ENCODE results near the gene PDE3B.

Gene PDE3B

DNA sequence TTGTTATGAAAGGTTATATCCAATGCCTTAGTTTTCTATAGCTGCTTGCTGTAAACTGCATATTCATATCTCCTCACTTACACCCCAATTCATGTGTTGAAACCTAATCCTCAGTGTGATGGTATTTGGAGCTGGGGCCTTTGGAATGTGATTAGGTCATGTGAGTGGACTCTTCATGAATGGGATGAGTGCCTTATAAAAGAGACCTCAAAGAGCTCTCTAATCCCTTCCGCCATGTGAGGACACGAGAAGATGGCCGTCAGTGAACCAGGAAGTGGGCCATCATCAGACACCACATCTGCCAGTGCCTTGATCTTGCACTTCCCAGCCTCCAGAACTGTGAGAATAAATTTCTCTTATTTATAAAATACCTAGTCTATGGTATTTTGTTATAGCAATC is 169.2 kb downstream of the PDE3B start:
- no peak for DNase-seq (ENCODE audit: low read depth in 2 of 2)
- H3K4me3 ChIP-seq (replicated peaks in 1 of 2; ENCODE audit: low read depth in 2 of 2, low read length in 2 of 2): no peak overlapping the region
- TF ChIP-seq, protein P1, sequence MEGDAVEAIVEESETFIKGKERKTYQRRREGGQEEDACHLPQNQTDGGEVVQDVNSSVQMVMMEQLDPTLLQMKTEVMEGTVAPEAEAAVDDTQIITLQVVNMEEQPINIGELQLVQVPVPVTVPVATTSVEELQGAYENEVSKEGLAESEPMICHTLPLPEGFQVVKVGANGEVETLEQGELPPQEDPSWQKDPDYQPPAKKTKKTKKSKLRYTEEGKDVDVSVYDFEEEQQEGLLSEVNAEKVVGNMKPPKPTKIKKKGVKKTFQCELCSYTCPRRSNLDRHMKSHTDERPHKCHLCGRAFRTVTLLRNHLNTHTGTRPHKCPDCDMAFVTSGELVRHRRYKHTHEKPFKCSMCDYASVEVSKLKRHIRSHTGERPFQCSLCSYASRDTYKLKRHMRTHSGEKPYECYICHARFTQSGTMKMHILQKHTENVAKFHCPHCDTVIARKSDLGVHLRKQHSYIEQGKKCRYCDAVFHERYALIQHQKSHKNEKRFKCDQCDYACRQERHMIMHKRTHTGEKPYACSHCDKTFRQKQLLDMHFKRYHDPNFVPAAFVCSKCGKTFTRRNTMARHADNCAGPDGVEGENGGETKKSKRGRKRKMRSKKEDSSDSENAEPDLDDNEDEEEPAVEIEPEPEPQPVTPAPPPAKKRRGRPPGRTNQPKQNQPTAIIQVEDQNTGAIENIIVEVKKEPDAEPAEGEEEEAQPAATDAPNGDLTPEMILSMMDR (IDR thresholded peaks at IDR 0.05; ENCODE audit: low read depth, low read length): no peak

DNA sequence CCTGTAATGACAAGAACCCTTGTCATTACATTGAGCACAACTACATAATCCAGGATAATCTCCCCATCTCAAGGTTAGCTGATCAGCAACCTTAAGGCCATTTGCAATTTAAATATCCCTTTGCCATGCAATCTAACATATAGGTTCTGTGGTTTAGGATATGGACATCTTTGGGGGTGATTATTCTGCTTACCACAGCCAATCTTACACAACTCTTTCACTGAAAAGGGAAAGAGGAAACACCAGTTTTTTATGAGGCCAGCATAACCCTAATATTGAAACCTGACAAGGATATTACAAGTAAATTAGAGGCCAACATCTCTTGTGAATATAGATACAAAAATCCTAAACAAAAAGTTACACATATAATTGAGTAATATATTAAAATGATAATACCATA is 169.9 kb downstream of the PDE3B start:
- no peak overlapping the region for H3K4me3 ChIP-seq (replicated peaks in 1 of 2; ENCODE audit: low read depth in 2 of 2, low read length in 2 of 2)
- DNase-seq (ENCODE audit: low read depth in 2 of 2): no peak
- TF ChIP-seq, protein P1 (IDR thresholded peaks at IDR 0.05; ENCODE audit: low read depth, low read length): no peak

GRCh38 chr11:14818779-14819178 is 175.2 kb downstream of the PDE3B start:
- H3K4me3 ChIP-seq (replicated peaks in 1 of 2; ENCODE audit: low read depth in 2 of 2, low read length in 2 of 2): no peak overlapping the region
- TF ChIP-seq, protein P1 (IDR thresholded peaks at IDR 0.05; ENCODE audit: low read depth, low read length): no peak
- DNase-seq (ENCODE audit: low read depth in 2 of 2): no peak

DNA sequence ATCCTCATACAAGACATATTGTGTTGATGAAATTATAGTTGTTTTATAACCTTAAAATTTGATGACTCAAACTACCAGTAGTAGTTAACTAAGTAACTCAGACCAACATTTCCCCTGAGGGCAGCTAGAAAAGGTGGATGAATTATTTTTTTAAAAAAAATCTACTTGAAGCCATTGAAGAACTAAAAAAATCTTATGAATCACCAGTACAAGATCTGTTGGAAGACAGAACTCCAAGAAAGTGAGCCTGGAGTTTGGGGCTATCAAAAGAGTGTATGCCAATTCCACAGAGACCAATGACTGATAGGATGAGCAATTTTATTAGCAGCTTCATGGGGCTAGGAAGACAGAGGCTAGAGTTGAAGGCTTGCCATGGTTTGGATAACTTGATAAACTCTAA is 176.0 kb downstream of the PDE3B start:
- no peak for DNase-seq (ENCODE audit: low read depth in 2 of 2)
- TF ChIP-seq, protein P1 (IDR thresholded peaks at IDR 0.05; ENCODE audit: low read depth, low read length): no peak
- no peak overlapping the region for H3K4me3 ChIP-seq (replicated peaks in 1 of 2; ENCODE audit: low read depth in 2 of 2, low read length in 2 of 2)

DNA sequence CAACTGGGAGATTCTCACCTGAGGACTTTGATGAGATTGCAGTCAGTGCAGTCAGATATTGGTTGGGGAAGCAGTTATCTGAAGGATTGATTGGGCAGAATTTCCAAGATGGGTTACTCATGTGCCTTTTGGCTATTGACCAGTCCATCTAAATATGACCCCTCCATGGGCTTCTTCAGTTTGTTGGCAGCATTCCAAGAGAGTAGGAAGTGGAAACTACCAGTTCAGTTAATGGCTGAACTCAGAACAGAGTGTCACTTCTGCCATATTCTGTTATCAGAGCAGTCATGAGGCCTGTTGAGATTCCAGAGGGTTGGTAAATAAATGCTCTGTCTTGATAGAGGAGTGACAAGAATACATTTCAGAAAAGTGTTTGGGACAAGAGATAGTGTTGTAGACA is 177.4 kb downstream of the PDE3B start:
- no peak for DNase-seq (ENCODE audit: low read depth in 2 of 2)
- H3K4me3 ChIP-seq (replicated peaks in 1 of 2; ENCODE audit: low read depth in 2 of 2, low read length in 2 of 2): no peak overlapping the region
- TF ChIP-seq, protein P1 (IDR thresholded peaks at IDR 0.05; ENCODE audit: low read depth, low read length): no peak

DNA sequence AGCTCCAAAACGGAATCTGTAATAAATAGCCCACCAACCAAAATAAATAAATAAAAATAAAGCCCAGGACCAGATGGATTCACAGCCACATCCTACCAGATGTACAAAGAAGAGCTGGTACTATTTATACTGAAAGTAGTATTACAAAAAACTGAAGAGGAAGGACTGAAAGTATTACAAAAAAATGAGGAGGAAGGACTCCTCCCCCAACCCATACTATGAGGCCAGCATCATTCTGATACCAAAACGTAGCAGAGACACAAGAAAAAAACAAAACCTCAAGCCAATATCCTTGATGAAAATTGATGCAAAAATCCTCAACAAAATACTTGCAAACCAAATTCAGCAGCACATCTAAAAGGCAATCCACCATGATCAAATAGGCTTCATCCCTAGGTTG is 183.0 kb downstream of the PDE3B start:
- no peak overlapping the region for H3K4me3 ChIP-seq (replicated peaks in 1 of 2; ENCODE audit: low read depth in 2 of 2, low read length in 2 of 2)
- TF ChIP-seq, protein P1 (IDR thresholded peaks at IDR 0.05; ENCODE audit: low read depth, low read length): no peak
- DNase-seq (ENCODE audit: low read depth in 2 of 2): no peak

All from cardiac fibroblast (primary cell).